HepG2 (cell line): ENCODE results near the gene CNPY4. TPM values are rescaled to one million over a fixed set of nuclear protein-coding genes. Genes with fewer than 3 reads are reported as not detected.

Experiments used
- AFF4 ChIP-seq: sonication (generic); formaldehyde crosslinking; IDR thresholded peaks from 2 replicates; pipeline ENCODE4 v1.4.0; 2020; ENCODE audit warnings: missing genetic modification reagents
- CEBPB ChIP-seq: IDR thresholded peaks from 2 replicates; pipeline ENCODE4 v1.6.1; 2011; ENCODE audit warnings: low read depth, low read length, improper control_type of control experiment, borderline replicate concordance
- HES4 ChIP-seq: sonication (generic); formaldehyde crosslinking; IDR thresholded peaks from 2 replicates; pipeline ENCODE4 v1.9.0; 2021; ENCODE audit warnings: mild to moderate bottlenecking, missing genetic modification reagents, borderline replicate concordance
- KLF13 ChIP-seq: sonication (generic); formaldehyde crosslinking; IDR thresholded peaks from 2 replicates; pipeline ENCODE4 v1.4.0; 2020; ENCODE audit warnings: mild to moderate bottlenecking, missing genetic modification reagents
- MTA1 ChIP-seq: sonication (generic); formaldehyde crosslinking; IDR thresholded peaks from 2 replicates; pipeline ENCODE4 v1.4.0; 2020; ENCODE audit warnings: missing genetic modification reagents, mild to moderate bottlenecking, borderline replicate concordance
- PHF8 ChIP-seq: sonication (generic); formaldehyde crosslinking; IDR thresholded peaks from 2 replicates; pipeline ENCODE4 v1.5.0; 2020; ENCODE audit warnings: missing genetic modification reagents
- SALL2 ChIP-seq: sonication (generic); formaldehyde crosslinking; IDR thresholded peaks from 2 replicates; pipeline ENCODE4 v1.8.1; 2023; ENCODE audit warnings: mild to moderate bottlenecking, missing genetic modification reagents, inconsistent platforms
- SNAPC5 ChIP-seq: sonication (generic); formaldehyde crosslinking; IDR thresholded peaks from 2 replicates; pipeline ENCODE4 v1.8.1; 2023; ENCODE audit warnings: mild to moderate bottlenecking, missing genetic modification reagents, borderline replicate concordance
- SRSF1 ChIP-seq: fragments of 200-400 bp; formaldehyde crosslinking; optimal IDR thresholded peaks from 2 replicates; pipeline ENCODE3; 2017; ENCODE audit warnings: mild to moderate bottlenecking, low read depth, low read length, moderate library complexity
- ZC3H13 ChIP-seq: sonication (generic); formaldehyde crosslinking; IDR thresholded peaks from 2 replicates; pipeline ENCODE4 v1.8.1; 2023; ENCODE audit warnings: mild to moderate bottlenecking, missing genetic modification reagents, moderate library complexity
- ZFP1 ChIP-seq: IDR thresholded peaks from 2 replicates; pipeline ENCODE4 v1.6.1; 2016
- ZMYM2 ChIP-seq: sonication (generic); formaldehyde crosslinking; IDR thresholded peaks from 2 replicates; pipeline ENCODE4 v1.8.0; 2022; ENCODE audit warnings: mild to moderate bottlenecking, missing genetic modification reagents
- ZNF12 ChIP-seq: sonication (generic); formaldehyde crosslinking; IDR thresholded peaks from 2 replicates; pipeline ENCODE4 v1.5.0; 2020; ENCODE audit warnings: missing genetic modification reagents
- ZNF292 ChIP-seq: sonication (generic); formaldehyde crosslinking; IDR thresholded peaks from 2 replicates; pipeline ENCODE4 v1.8.1; 2022; ENCODE audit warnings: mild to moderate bottlenecking, low read depth, missing genetic modification reagents, borderline replicate concordance
- ZNF552 ChIP-seq: sonication (generic); formaldehyde crosslinking; IDR thresholded peaks from 2 replicates; pipeline ENCODE4 v1.9.0; 2022; ENCODE audit warnings: missing genetic modification reagents, mild to moderate bottlenecking, borderline replicate concordance
- ZNF616 ChIP-seq: sonication (generic); formaldehyde crosslinking; IDR thresholded peaks from 2 replicates; pipeline ENCODE4 v1.5.0; 2020; ENCODE audit warnings: low read depth, mild to moderate bottlenecking, missing genetic modification reagents
- ZNF639 ChIP-seq: conservative IDR thresholded peaks from 2 replicates; pipeline ENCODE4 v1.6.1; 2018; ENCODE audit warnings: missing genetic modification reagents
- ZNF768 ChIP-seq: sonication (generic); formaldehyde crosslinking; IDR thresholded peaks from 2 replicates; pipeline ENCODE4 v1.4.0; 2020; ENCODE audit warnings: missing genetic modification reagents
- ZNF772 ChIP-seq: sonication (generic); formaldehyde crosslinking; IDR thresholded peaks from 2 replicates; pipeline ENCODE4 v1.5.0; 2020; ENCODE audit warnings: mild to moderate bottlenecking, missing genetic modification reagents
- ZNF788 ChIP-seq: sonication (generic); formaldehyde crosslinking; IDR thresholded peaks from 2 replicates; pipeline ENCODE4 v1.5.0; 2020; ENCODE audit warnings: mild to moderate bottlenecking, missing genetic modification reagents, borderline replicate concordance
- polyA plus RNA-seq, 8 experiments: library from polyadenylated mRNA; depleted of rRNA in 3 of 8; stranded (reverse) in 7 of 8; unstranded in 1 of 8; fragments of >200 nt; fragmentation: Illumina TruSeq in 4 of 8; extraction: Trizol in 4 of 8; gene quantifications; 2 replicates each; pipeline versions ENCODE4 v1.2.1 to v1.2.3, GENCODE V29; 2011 to 2016; ENCODE audit warnings: low read depth in 4 of 8, missing spikeins in 1 of 8, mixed read lengths in 1 of 8; ENCODE audit not compliant: insufficient read depth in 1 of 8
- total RNA-seq, 5 experiments: library from RNA; depleted of rRNA; stranded (reverse); fragments of >200 nt; fragmentation: Illumina TruSeq; extraction: Trizol; gene quantifications; 2 replicates each; pipeline ENCODE4 v1.2.3, GENCODE V29; 2016; ENCODE audit warnings: low read depth in 1 of 5
- TF ChIP-seq, protein P1 (sequence below): sonication (generic); formaldehyde crosslinking; IDR thresholded peaks from 2 replicates; pipeline ENCODE4 v1.5.0; 2020; ENCODE audit warnings: mild to moderate bottlenecking, missing genetic modification reagents

Gene CNPY4
- total and polyA plus RNA-seq, 2 of the 13 experiments (the other 11 are each of a cell fraction or from before 2014, with no cell fraction given): 6.2 to 12.7 TPM

DNA sequence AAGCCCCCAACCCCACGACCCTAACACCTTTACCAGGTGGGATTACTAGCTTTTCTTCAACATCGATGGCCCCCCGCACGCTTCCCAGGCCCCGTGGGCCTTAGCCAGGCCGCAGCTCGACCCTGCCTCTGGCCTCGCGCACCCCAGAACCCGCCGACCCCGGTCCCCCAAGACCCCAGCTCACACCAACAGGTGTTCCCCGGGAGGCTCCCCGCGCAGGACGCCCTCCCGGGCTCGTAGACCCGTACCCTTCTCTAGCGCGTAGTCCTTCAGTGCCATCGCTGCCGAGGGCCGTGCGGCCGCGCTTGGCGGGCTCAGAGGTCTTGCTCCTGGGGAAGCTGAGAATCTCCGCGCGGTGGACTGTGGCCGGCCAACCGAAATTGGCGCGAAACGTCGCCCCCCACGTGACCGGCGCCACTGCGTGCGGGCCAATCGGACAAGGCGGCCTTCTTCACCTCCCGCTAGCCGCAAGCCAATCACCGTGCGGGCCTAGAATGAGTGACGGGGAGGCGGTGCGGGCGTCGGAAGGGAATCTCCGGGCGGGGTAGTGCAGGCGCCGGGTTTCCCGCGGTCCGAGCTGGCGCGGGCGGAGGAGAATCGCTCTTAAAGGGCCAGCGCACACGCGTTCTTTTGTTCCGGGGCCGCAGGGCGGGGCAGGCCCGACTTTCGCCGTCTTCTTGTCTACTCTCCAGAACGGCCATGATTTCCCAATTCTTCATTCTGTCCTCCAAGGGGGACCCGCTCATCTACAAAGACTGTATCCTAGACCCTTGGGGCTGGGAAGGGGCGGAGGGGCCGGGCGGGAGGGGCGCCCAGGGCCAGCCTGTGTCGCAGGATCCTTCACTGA lies 18.2 kb upstream of the CNPY4 start, which contains the start of the genes AP4M1 and MCM7 (continued):
- no peak for TF ChIP-seq ZNF772 (CRISPR knock-in tag)
- peak; percentile 4; the same call in 1 of the 2 replicates for TF ChIP-seq CEBPB
- peak; percentile 7; the same call in 1 of the 2 replicates for TF ChIP-seq ZNF768 (CRISPR knock-in tag)
- TF ChIP-seq ZNF616 (CRISPR knock-in tag): 0 out of 2 replicates have a peak, but pooled peaks have one; percentile 64
- no peak for TF ChIP-seq SALL2 (CRISPR knock-in tag)
- TF ChIP-seq PHF8 (CRISPR knock-in tag): peak; percentile 55
- TF ChIP-seq SRSF1: no peak
- 0 out of 2 replicates have a peak, but pooled peaks have one; percentile 11 for TF ChIP-seq HES4 (CRISPR knock-in tag)
- no peak for TF ChIP-seq ZNF552 (CRISPR knock-in tag)
- no peak for TF ChIP-seq MTA1 (CRISPR knock-in tag)
- TF ChIP-seq ZFP1: no peak
- no peak for TF ChIP-seq AFF4 (CRISPR knock-in tag)
- no peak for TF ChIP-seq ZMYM2
- no peak for TF ChIP-seq ZNF292 (CRISPR knock-in tag)
- no peak for TF ChIP-seq ZNF12
- peak; percentile 87; the same call in 1 of the 2 replicates for TF ChIP-seq SNAPC5 (CRISPR knock-in tag)
- TF ChIP-seq, protein P1, sequence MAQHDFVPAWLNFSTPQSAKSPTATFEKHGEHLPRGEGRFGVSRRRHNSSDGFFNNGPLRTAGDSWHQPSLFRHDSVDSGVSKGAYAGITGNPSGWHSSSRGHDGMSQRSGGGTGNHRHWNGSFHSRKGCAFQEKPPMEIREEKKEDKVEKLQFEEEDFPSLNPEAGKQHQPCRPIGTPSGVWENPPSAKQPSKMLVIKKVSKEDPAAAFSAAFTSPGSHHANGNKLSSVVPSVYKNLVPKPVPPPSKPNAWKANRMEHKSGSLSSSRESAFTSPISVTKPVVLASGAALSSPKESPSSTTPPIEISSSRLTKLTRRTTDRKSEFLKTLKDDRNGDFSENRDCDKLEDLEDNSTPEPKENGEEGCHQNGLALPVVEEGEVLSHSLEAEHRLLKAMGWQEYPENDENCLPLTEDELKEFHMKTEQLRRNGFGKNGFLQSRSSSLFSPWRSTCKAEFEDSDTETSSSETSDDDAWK: no peak
- TF ChIP-seq ZNF788 (CRISPR knock-in tag): peak; percentile 70; the same call in 1 of the 2 replicates
- TF ChIP-seq ZC3H13 (CRISPR knock-in tag): peak; percentile 85; the same call in 1 of the 2 replicates
- TF ChIP-seq ZNF639 (CRISPR knock-in tag): no peak
- TF ChIP-seq KLF13: 0 out of 2 replicates have a peak, but pooled peaks have one; percentile 35
